ENCODE measurements around the gene ANO7. TPM values are rescaled to one million over a fixed set of nuclear protein-coding genes. Genes with fewer than 3 reads are reported as not detected.
A peak's percentile ranks its signal among the peaks of the same experiment; 100 is the strongest.

ANO7 gene
- total and polyA plus RNA-seq, 2 of the 13 experiments (the other 11 are each of a cell fraction or from before 2014, with no cell fraction given) = 4.1 to 4.9 TPM

- TF ChIP-seq, protein P1, sequence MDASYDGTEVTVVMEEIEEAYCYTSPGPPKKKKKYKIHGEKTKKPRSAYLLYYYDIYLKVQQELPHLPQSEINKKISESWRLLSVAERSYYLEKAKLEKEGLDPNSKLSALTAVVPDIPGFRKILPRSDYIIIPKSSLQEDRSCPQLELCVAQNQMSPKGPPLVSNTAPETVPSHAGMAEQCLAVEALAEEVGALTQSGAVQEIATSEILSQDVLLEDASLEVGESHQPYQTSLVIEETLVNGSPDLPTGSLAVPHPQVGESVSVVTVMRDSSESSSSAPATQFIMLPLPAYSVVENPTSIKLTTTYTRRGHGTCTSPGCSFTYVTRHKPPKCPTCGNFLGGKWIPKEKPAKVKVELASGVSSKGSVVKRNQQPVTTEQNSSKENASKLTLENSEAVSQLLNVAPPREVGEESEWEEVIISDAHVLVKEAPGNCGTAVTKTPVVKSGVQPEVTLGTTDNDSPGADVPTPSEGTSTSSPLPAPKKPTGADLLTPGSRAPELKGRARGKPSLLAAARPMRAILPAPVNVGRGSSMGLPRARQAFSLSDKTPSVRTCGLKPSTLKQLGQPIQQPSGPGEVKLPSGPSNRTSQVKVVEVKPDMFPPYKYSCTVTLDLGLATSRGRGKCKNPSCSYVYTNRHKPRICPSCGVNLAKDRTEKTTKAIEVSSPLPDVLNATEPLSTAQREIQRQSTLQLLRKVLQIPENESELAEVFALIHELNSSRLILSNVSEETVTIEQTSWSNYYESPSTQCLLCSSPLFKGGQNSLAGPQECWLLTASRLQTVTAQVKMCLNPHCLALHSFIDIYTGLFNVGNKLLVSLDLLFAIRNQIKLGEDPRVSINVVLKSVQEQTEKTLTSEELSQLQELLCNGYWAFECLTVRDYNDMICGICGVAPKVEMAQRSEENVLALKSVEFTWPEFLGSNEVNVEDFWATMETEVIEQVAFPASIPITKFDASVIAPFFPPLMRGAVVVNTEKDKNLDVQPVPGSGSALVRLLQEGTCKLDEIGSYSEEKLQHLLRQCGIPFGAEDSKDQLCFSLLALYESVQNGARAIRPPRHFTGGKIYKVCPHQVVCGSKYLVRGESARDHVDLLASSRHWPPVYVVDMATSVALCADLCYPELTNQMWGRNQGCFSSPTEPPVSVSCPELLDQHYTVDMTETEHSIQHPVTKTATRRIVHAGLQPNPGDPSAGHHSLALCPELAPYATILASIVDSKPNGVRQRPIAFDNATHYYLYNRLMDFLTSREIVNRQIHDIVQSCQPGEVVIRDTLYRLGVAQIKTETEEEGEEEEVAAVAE (CRISPR knock-in tag; IDR thresholded peaks at IDR 0.05; ENCODE audit: borderline replicate concordance) = no peak
- TF ChIP-seq ZNF777 (CRISPR knock-in tag; IDR thresholded peaks at IDR 0.05) (no peak), SIN3B (IDR thresholded peaks at IDR 0.05; ENCODE audit: low read length) (no peak), KLF11 (CRISPR knock-in tag; IDR thresholded peaks at IDR 0.05) (no peak), ZFP36L2 (CRISPR knock-in tag; IDR thresholded peaks at IDR 0.05) (no peak)
Measured at GRCh38 chr2:241156971-241157441, 31.5 kb upstream of the ANO7 start (continued).

- H3K9ac ChIP-seq (ENCODE audit: insufficient read depth, low read depth, low read length) = no peak overlapping the region
- H3K4me1 ChIP-seq (ENCODE audit: insufficient read depth, low read length) = no peaks in the 10 kb centered on the region
- WGBS (ENCODE audit: low lambda C conversion rate) = 95% methylated on average over 9 of the region's 9 CpGs
- H3K79me2 ChIP-seq (ENCODE audit: insufficient read depth, low read length) = no peaks in the 10 kb centered on the region
- H2AFZ ChIP-seq (ENCODE audit: low read length) = no peak overlapping the region
- H4K20me1 ChIP-seq (ENCODE audit: insufficient read depth, low read length) = no peaks in the 10 kb centered on the region
- in situ Hi-C loops (cut with HindIII; ENCODE audit: extremely low pct_ligation_motif_present, low pct_unique_long_range_greater_than_20kb) = no loop called here
- 0 out of 2 replicates have a peak, but pooled peaks have one; percentile 17 for TF ChIP-seq SKIL (CRISPR knock-in tag; IDR thresholded peaks at IDR 0.05; ENCODE audit: borderline replicate concordance)
- no peak for TF ChIP-seq ZNF749 (CRISPR knock-in tag; IDR thresholded peaks at IDR 0.05; ENCODE audit: borderline replicate concordance)
- DNase-seq (ENCODE audit: low spot score) = no peak
- FAIRE-seq = no peak
- no TSS peak for BruUV-seq (replicated peaks)
- ChIA-PET POLR2A (no interaction called here), CTCF (ENCODE audit: low intra/inter-chr PET ratio, low total read pairs) (no interaction called here)
- H3K27ac ChIP-seq (ENCODE audit: extremely low read length, insufficient read depth, low read length) = no peak overlapping the region
- no peaks in the 10 kb centered on the region for H3K9me3 ChIP-seq (ENCODE audit: low read length)
- H3K4me2 ChIP-seq (ENCODE audit: low read depth, low read length) = no peak overlapping the region
- ATAC-seq = no peak
- H3K4me3 ChIP-seq (replicated peaks in 1 of 3; ENCODE audit: insufficient read depth in 1 of 3, low read depth in 2 of 3, low read length in 3 of 3) = no peak overlapping the region
- H3K27me3 ChIP-seq (ENCODE audit: control insufficient read depth in 1 of 2, insufficient read depth in 2 of 2, low read length in 2 of 2) = no peaks in the 10 kb centered on the region
- intact Hi-C loops (cut with micrococcal nuclease; ENCODE audit: unreplicated experiment) = no loop called here
- H3K36me3 ChIP-seq (replicated peaks in 1 of 2; ENCODE audit: control insufficient read depth in 1 of 2, insufficient read depth in 2 of 2, low read length in 2 of 2) = peaks cover 19 to 51% of the 10 kb centered on the region in 2 experiments
Measured at GRCh38 chr2:241157841-241158545, 30.5 kb upstream of the ANO7 start.
